Measurements from ENCODE around the gene ADGRV1.
"Not testable (repeated sequence)": the region's sequence is repeated elsewhere in the genome, so short reads cannot be mapped to it uniquely, and the experiment has no call there.

The ADGRV1 gene

GRCh38 chr5:90650767-90651166, 92.2 kb downstream of the ADGRV1 start:
- no peak for DNase-seq (ENCODE audit: low read depth)

GRCh38 chr5:90654215-90654614, 95.6 kb downstream of the ADGRV1 start:
- no peak for DNase-seq (ENCODE audit: low read depth)

- DNase-seq (ENCODE audit: low read depth): no peak
Observed at GRCh38 chr5:90655423-90655822, 96.8 kb downstream of the ADGRV1 start.

- DNase-seq (ENCODE audit: low read depth): no peak
Observed at GRCh38 chr5:90657030-90657429, 98.4 kb downstream of the ADGRV1 start.

- no peak for DNase-seq (ENCODE audit: low read depth)
Observed at GRCh38 chr5:90657788-90658187, 99.2 kb downstream of the ADGRV1 start.

- DNase-seq (ENCODE audit: low read depth): no peak
Observed at GRCh38 chr5:90658620-90659019, 100.0 kb downstream of the ADGRV1 start.

GRCh38 chr5:90668079-90668565, 109.5 kb downstream of the ADGRV1 start:
- not testable (repeated sequence) for DNase-seq (ENCODE audit: low read depth)

- DNase-seq (ENCODE audit: low read depth): no peak
Observed at GRCh38 chr5:90675222-90675621, 116.6 kb downstream of the ADGRV1 start.

- DNase-seq (ENCODE audit: low read depth): no peak
Observed at GRCh38 chr5:90680921-90681563, 122.4 kb downstream of the ADGRV1 start.

GRCh38 chr5:90682278-90682677, 123.7 kb downstream of the ADGRV1 start:
- DNase-seq (ENCODE audit: low read depth): no peak

GRCh38 chr5:90685425-90686022, 126.9 kb downstream of the ADGRV1 start:
- no peak for DNase-seq (ENCODE audit: low read depth)

- DNase-seq (ENCODE audit: low read depth): not testable (repeated sequence)
Observed at GRCh38 chr5:90686363-90686762, 127.8 kb downstream of the ADGRV1 start.

GRCh38 chr5:90687458-90687857, 128.9 kb downstream of the ADGRV1 start:
- DNase-seq (ENCODE audit: low read depth): not testable (repeated sequence)

GRCh38 chr5:90689064-90689463, 130.5 kb downstream of the ADGRV1 start:
- no peak for DNase-seq (ENCODE audit: low read depth)

- DNase-seq (ENCODE audit: low read depth): no peak
Observed at GRCh38 chr5:90690307-90690706, 131.7 kb downstream of the ADGRV1 start.

- DNase-seq (ENCODE audit: low read depth): no peak
Observed at GRCh38 chr5:90691533-90691932, 132.9 kb downstream of the ADGRV1 start.

- no peak for DNase-seq (ENCODE audit: low read depth)
Observed at GRCh38 chr5:90696153-90696552, 137.6 kb downstream of the ADGRV1 start.

GRCh38 chr5:90700299-90700698, 141.7 kb downstream of the ADGRV1 start:
- DNase-seq (ENCODE audit: low read depth): no peak

- DNase-seq (ENCODE audit: low read depth): no peak
Observed at GRCh38 chr5:90703932-90704331, 145.3 kb downstream of the ADGRV1 start.

- no peak for DNase-seq (ENCODE audit: low read depth)
Observed at GRCh38 chr5:90707698-90708097, 149.1 kb downstream of the ADGRV1 start.

- DNase-seq (ENCODE audit: low read depth): no peak
Observed at GRCh38 chr5:90709323-90710155, 150.9 kb downstream of the ADGRV1 start.

GRCh38 chr5:90718387-90718786, 159.8 kb downstream of the ADGRV1 start:
- no peak for DNase-seq (ENCODE audit: low read depth)

GRCh38 chr5:90739567-90739966, 181.0 kb downstream of the ADGRV1 start:
- no peak for DNase-seq (ENCODE audit: low read depth)

All from stimulated activated CD8-positive, alpha-beta memory T cell treated with anti-CD3 and anti-CD28 coated beads, Interleukin-12 subunit alpha, Interleukin-12 subunit beta, amount 100 ng/mL, for 1 hour (primary cell).